GM12878 (cell line): ENCODE data around the gene ATXN7L1.

Source experiments
- CEBPB ChIP-seq, 2 experiments: fragments of 150-350 bp in 1 of 2; IDR thresholded peaks; 2 replicates each; pipeline ENCODE4 v1.6.1; 2012 to 2014; ENCODE audit warnings: low read depth in 2 of 2, low read length in 2 of 2, borderline replicate concordance in 1 of 2, inconsistent platforms in 1 of 2
- EZH2 ChIP-seq: IDR thresholded peaks from 2 replicates; pipeline ENCODE4 v1.6.1; 2012; ENCODE audit warnings: low read depth, mild to moderate bottlenecking, control low read depth, inconsistent platforms, low read length, borderline replicate concordance; ENCODE audit not compliant: control insufficient read depth
- FOS ChIP-seq: IDR thresholded peaks from 3 replicates; pipeline ENCODE4 v1.6.1; 2011; ENCODE audit warnings: borderline replicate concordance; ENCODE audit not compliant: insufficient read length; ENCODE audit errors: extremely low read depth
- POLR2A ChIP-seq: IDR thresholded peaks from 2 replicates; pipeline ENCODE4 v1.6.1; 2011; ENCODE audit warnings: low read depth, mild to moderate bottlenecking, low read length
- ZBED1 ChIP-seq: IDR thresholded peaks from 2 replicates; pipeline ENCODE4 v1.6.1; 2016; ENCODE audit warnings: borderline replicate concordance
- TF ChIP-seq, protein P1 (sequence below): fragments of 450-650 bp; formaldehyde crosslinking; IDR thresholded peaks from 2 replicates; pipeline ENCODE4 v1.5.0; 2022; ENCODE audit warnings: mild to moderate bottlenecking, missing genetic modification characterization
- TF ChIP-seq, protein P2 (sequence below), 3 experiments: IDR thresholded peaks in 2 of 3; conservative IDR thresholded peaks in 1 of 3; 2 replicates each; pipeline ENCODE4 v1.5.1; 2011; ENCODE audit warnings: low read depth in 3 of 3, low read length in 3 of 3, mild to moderate bottlenecking in 3 of 3, control low read depth in 2 of 3, moderate library complexity in 2 of 3, inconsistent platforms in 1 of 3, mixed read lengths in 1 of 3; ENCODE audit not compliant: control insufficient read depth in 2 of 3, insufficient read depth in 1 of 3; ENCODE audit errors: extremely low read depth in 1 of 3
- TF ChIP-seq, protein P3 (sequence below): IDR thresholded peaks from 2 replicates; pipeline ENCODE4 v1.6.1; 2011; ENCODE audit warnings: borderline replicate concordance, low read depth, mild to moderate bottlenecking, moderate library complexity, low read length; ENCODE audit not compliant: insufficient read depth, poor library complexity, severe bottlenecking
- TF ChIP-seq, protein P4 (sequence below): fragments of 450-650 bp; IDR thresholded peaks from 2 replicates; pipeline ENCODE4 v1.6.1; 2016; ENCODE audit warnings: mild to moderate bottlenecking

DNA sequence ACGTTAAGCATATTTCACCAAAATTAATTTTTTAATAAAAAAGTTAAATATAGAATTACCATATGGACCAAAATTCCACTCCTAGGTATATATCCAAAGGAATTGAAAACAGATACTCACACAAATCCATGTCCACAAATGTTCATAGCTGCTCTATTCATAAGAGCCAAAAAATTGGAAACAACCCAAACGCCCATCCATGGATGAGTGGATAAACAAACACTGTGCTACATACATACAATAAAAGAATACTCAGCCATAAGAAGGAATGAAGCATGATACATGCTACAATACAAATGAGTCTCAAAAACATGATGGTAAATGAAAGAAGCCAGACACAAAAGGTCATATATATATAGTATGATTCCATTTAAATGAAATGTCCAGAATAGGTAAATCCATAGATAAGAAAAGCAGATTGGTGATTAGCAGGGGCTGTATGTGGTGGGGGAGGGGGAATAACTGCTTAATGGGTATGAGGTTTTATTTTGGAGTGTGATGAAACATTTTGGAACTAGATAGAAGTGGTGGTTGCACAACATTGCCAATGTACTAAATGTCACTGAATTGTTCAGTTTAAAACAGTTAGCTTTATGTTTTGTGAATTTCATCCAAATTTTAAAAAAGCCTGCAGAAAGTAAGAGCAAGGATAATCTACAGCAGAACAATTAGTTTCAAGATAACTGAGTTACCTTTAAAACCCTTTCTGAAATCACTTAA, 193.9 kb downstream of the ATXN7L1 start:
- TF ChIP-seq ZBED1 (no peak), FOS (no peak), CEBPB (IDR thresholded peaks at IDR 0.05; ENCODE audit: borderline replicate concordance in 1 of 2, low read depth in 2 of 2, low read length in 2 of 2) (no peak), POLR2A (no peak), EZH2 (no peak)
- TF ChIP-seq, protein P1, sequence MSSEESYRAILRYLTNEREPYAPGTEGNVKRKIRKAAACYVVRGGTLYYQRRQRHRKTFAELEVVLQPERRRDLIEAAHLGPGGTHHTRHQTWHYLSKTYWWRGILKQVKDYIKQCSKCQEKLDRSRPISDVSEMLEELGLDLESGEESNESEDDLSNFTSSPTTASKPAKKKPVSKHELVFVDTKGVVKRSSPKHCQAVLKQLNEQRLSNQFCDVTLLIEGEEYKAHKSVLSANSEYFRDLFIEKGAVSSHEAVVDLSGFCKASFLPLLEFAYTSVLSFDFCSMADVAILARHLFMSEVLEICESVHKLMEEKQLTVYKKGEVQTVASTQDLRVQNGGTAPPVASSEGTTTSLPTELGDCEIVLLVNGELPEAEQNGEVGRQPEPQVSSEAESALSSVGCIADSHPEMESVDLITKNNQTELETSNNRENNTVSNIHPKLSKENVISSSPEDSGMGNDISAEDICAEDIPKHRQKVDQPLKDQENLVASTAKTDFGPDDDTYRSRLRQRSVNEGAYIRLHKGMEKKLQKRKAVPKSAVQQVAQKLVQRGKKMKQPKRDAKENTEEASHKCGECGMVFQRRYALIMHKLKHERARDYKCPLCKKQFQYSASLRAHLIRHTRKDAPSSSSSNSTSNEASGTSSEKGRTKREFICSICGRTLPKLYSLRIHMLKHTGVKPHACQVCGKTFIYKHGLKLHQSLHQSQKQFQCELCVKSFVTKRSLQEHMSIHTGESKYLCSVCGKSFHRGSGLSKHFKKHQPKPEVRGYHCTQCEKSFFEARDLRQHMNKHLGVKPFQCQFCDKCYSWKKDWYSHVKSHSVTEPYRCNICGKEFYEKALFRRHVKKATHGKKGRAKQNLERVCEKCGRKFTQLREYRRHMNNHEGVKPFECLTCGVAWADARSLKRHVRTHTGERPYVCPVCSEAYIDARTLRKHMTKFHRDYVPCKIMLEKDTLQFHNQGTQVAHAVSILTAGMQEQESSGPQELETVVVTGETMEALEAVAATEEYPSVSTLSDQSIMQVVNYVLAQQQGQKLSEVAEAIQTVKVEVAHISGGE (CRISPR knock-in tag): no peak
- TF ChIP-seq, protein P2, sequence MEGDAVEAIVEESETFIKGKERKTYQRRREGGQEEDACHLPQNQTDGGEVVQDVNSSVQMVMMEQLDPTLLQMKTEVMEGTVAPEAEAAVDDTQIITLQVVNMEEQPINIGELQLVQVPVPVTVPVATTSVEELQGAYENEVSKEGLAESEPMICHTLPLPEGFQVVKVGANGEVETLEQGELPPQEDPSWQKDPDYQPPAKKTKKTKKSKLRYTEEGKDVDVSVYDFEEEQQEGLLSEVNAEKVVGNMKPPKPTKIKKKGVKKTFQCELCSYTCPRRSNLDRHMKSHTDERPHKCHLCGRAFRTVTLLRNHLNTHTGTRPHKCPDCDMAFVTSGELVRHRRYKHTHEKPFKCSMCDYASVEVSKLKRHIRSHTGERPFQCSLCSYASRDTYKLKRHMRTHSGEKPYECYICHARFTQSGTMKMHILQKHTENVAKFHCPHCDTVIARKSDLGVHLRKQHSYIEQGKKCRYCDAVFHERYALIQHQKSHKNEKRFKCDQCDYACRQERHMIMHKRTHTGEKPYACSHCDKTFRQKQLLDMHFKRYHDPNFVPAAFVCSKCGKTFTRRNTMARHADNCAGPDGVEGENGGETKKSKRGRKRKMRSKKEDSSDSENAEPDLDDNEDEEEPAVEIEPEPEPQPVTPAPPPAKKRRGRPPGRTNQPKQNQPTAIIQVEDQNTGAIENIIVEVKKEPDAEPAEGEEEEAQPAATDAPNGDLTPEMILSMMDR (IDR thresholded peaks at IDR 0.05 in 2 of 3, conservative IDR thresholded peaks at IDR 0.05 in 1 of 3; ENCODE audit: control insufficient read depth in 2 of 3, extremely low read depth in 1 of 3, insufficient read depth in 1 of 3, low read depth in 3 of 3, low read length in 3 of 3): no peak
- TF ChIP-seq, protein P3, sequence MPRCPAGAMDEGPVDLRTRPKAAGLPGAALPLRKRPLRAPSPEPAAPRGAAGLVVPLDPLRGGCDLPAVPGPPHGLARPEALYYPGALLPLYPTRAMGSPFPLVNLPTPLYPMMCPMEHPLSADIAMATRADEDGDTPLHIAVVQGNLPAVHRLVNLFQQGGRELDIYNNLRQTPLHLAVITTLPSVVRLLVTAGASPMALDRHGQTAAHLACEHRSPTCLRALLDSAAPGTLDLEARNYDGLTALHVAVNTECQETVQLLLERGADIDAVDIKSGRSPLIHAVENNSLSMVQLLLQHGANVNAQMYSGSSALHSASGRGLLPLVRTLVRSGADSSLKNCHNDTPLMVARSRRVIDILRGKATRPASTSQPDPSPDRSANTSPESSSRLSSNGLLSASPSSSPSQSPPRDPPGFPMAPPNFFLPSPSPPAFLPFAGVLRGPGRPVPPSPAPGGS: no peak
- TF ChIP-seq, protein P4, sequence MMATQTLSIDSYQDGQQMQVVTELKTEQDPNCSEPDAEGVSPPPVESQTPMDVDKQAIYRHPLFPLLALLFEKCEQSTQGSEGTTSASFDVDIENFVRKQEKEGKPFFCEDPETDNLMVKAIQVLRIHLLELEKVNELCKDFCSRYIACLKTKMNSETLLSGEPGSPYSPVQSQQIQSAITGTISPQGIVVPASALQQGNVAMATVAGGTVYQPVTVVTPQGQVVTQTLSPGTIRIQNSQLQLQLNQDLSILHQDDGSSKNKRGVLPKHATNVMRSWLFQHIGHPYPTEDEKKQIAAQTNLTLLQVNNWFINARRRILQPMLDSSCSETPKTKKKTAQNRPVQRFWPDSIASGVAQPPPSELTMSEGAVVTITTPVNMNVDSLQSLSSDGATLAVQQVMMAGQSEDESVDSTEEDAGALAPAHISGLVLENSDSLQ: no peak
